Activated T-cell treated with anti-CD3 and anti-CD28 coated beads, Interleukin-2, amount 50 U/mL, for 48 hours (primary cell): ENCODE measurements around the gene C12orf57.

Source experiments
- DNase-seq, 2 experiments: peaks; one replicate each; pipeline ENCODE4 v3.0.0-alpha.2; 2020

Gene C12orf57

GRCh38 chr12:6966351-6966750 lies 22.5 kb downstream of the C12orf57 start:
- peak in 1 of 2 experiments; percentile 24 for DNase-seq

- DNase-seq: no peak
Observed at GRCh38 chr12:6967651-6968100, 23.9 kb downstream of the C12orf57 start.

- DNase-seq: no peak
Observed at GRCh38 chr12:6968426-6968825, 24.6 kb downstream of the C12orf57 start.

- DNase-seq: no peak
Observed at GRCh38 chr12:6970096-6970527, 26.3 kb downstream of the C12orf57 start.

GRCh38 chr12:6974180-6974579 lies 30.4 kb downstream of the C12orf57 start:
- DNase-seq: no peak

GRCh38 chr12:6975297-6976032 lies 31.6 kb downstream of the C12orf57 start:
- no peak for DNase-seq

- DNase-seq: no peak
Observed at GRCh38 chr12:6977653-6978052, 33.8 kb downstream of the C12orf57 start.

GRCh38 chr12:6978188-6978587 lies 34.4 kb downstream of the C12orf57 start:
- peak in 1 of 2 experiments; percentile 21 for DNase-seq

GRCh38 chr12:6978611-6979011 lies 34.8 kb downstream of the C12orf57 start:
- no peak for DNase-seq

- DNase-seq: no peak
Observed at GRCh38 chr12:6979021-6979420, 35.2 kb downstream of the C12orf57 start.

GRCh38 chr12:6979453-6979852 lies 35.6 kb downstream of the C12orf57 start:
- DNase-seq: no peak

GRCh38 chr12:6980075-6980474 lies 36.3 kb downstream of the C12orf57 start:
- no peak for DNase-seq

GRCh38 chr12:6980740-6981139 lies 36.9 kb downstream of the C12orf57 start:
- DNase-seq: no peak

GRCh38 chr12:6981152-6982052 lies 37.6 kb downstream of the C12orf57 start:
- no peak for DNase-seq

GRCh38 chr12:6982532-6982931 lies 38.7 kb downstream of the C12orf57 start:
- no peak for DNase-seq

- DNase-seq: no peak
Observed at GRCh38 chr12:6987956-6988553, 44.2 kb downstream of the C12orf57 start.
